Liver (tissue), 9 donors: ENCODE measurements around the gene HDLBP. TPM values are rescaled to one million over a fixed set of nuclear protein-coding genes. Genes with fewer than 3 reads are reported as not detected.

Experiments
- DNase-seq: peaks from one replicate; pipeline ENCODE4 v3.0.0-alpha.2; 2017; ENCODE audit warnings: low spot score
- H3K27ac ChIP-seq, 2 donors: one replicate each; pipeline ENCODE4 v1.7.0; 2013; ENCODE audit warnings: inconsistent platforms in 2 of 2, low read length in 2 of 2, control low read depth in 1 of 2, low read depth in 1 of 2, mild to moderate bottlenecking in 1 of 2
- H3K27me3 ChIP-seq, 4 donors: one replicate each; pipeline versions ENCODE4 v1.6.1 to v1.7.0; 2013; ENCODE audit warnings: low read length in 3 of 4, inconsistent platforms in 1 of 4, mild to moderate bottlenecking in 1 of 4, moderate library complexity in 1 of 4; ENCODE audit not compliant: control insufficient read depth in 4 of 4, insufficient read depth in 4 of 4
- H3K36me3 ChIP-seq, 4 donors: one replicate each; pipeline versions ENCODE4 v1.6.1 to v1.7.0; 2013; ENCODE audit warnings: low read length in 3 of 4, mild to moderate bottlenecking in 3 of 4, low read depth in 1 of 4, moderate library complexity in 1 of 4; ENCODE audit not compliant: control insufficient read depth in 4 of 4, insufficient read depth in 3 of 4
- H3K4me1 ChIP-seq, 4 donors: one replicate each; pipeline versions ENCODE4 v1.6.1 to v1.7.0; 2013; ENCODE audit warnings: low read length in 3 of 4, mild to moderate bottlenecking in 3 of 4, moderate library complexity in 1 of 4; ENCODE audit not compliant: control insufficient read depth in 4 of 4, insufficient read depth in 4 of 4
- H3K4me3 ChIP-seq, 3 donors: one replicate each; pipeline versions ENCODE4 v1.6.1 to v1.7.0; 2013; ENCODE audit warnings: low read length in 3 of 3, control low read depth in 1 of 3, low read depth in 1 of 3, mild to moderate bottlenecking in 1 of 3
- H3K9ac ChIP-seq, 2 donors: one replicate each; pipeline ENCODE4 v1.7.0; 2013; ENCODE audit warnings: low read length in 2 of 2, mild to moderate bottlenecking in 2 of 2, moderate library complexity in 2 of 2, control low read depth in 1 of 2, low read depth in 1 of 2
- H3K9me3 ChIP-seq, 4 donors: one replicate each; pipeline versions ENCODE4 v1.6.1 to v1.7.0; 2013; ENCODE audit warnings: low read length in 3 of 4; ENCODE audit not compliant: control insufficient read depth in 4 of 4
- CTCF ChIP-seq: fragments of 150-350 bp; IDR thresholded peaks from 2 replicates; pipeline ENCODE4 v1.5.1; 2017; ENCODE audit warnings: improper control_type of control experiment, low read depth, low read length; ENCODE audit not compliant: missing input control
- EGR1 ChIP-seq, 2 donors: IDR thresholded peaks; 2 replicates each; pipeline ENCODE4 v1.6.1; 2016 to 2018; ENCODE audit warnings: antibody characterized with exemption in 2 of 2, low read depth in 2 of 2
- FOXA1 ChIP-seq: IDR thresholded peaks from 2 replicates; pipeline ENCODE4 v1.6.1; 2016; ENCODE audit warnings: antibody characterized with exemption
- FOXA2 ChIP-seq: IDR thresholded peaks from 2 replicates; pipeline ENCODE4 v1.6.1; 2016; ENCODE audit warnings: antibody characterized with exemption
- GABPA ChIP-seq, 2 donors: IDR thresholded peaks in 1 of 2; conservative IDR thresholded peaks in 1 of 2; 2 replicates each; pipeline ENCODE4 v1.6.1; 2016; ENCODE audit warnings: antibody characterized with exemption in 2 of 2, mild to moderate bottlenecking in 1 of 2, moderate library complexity in 1 of 2
- HNF4A ChIP-seq, 2 donors: conservative IDR thresholded peaks; 2 replicates each; pipeline ENCODE4 v1.6.1; 2016; ENCODE audit warnings: antibody characterized with exemption in 2 of 2, mild to moderate bottlenecking in 2 of 2
- HNF4G ChIP-seq: IDR thresholded peaks from 2 replicates; pipeline ENCODE4 v1.6.1; 2016; ENCODE audit warnings: antibody characterized with exemption
- MAX ChIP-seq: IDR thresholded peaks from 2 replicates; pipeline ENCODE4 v1.6.1; 2016; ENCODE audit warnings: antibody characterized with exemption
- NR2F2 ChIP-seq: IDR thresholded peaks from 2 replicates; pipeline ENCODE4 v1.6.1; 2016; ENCODE audit warnings: antibody characterized with exemption
- RAD21 ChIP-seq, 2 donors: IDR thresholded peaks; 2 replicates each; pipeline ENCODE4 v1.6.1; 2016; ENCODE audit warnings: antibody characterized with exemption in 2 of 2, mild to moderate bottlenecking in 2 of 2
- RXRA ChIP-seq, 2 donors: IDR thresholded peaks; 2 replicates each; pipeline ENCODE4 v1.6.1; 2017 to 2018; ENCODE audit warnings: antibody characterized with exemption in 2 of 2, mild to moderate bottlenecking in 1 of 2
- SP1 ChIP-seq: IDR thresholded peaks from 2 replicates; pipeline ENCODE4 v1.6.1; 2018; ENCODE audit warnings: antibody characterized with exemption, mild to moderate bottlenecking
- TAF1 ChIP-seq: conservative IDR thresholded peaks from 2 replicates; pipeline ENCODE4 v1.6.1; 2016; ENCODE audit warnings: antibody characterized with exemption, mild to moderate bottlenecking
- YY1 ChIP-seq: IDR thresholded peaks from 2 replicates; pipeline ENCODE4 v1.6.1; 2016; ENCODE audit warnings: antibody characterized with exemption, mild to moderate bottlenecking
- WGBS: extraction: QIAGEN DNeasy Blood & Tissue Kit; methylation state at CpG from one replicate; pipeline ENCODE4 v1.1.7; 2013; 5-methylcytosine and 5-hydroxymethylcytosine counted together
- polyA plus RNA-seq, 2 donors: library from polyadenylated mRNA; stranded (reverse) in 1 of 2; unstranded in 1 of 2; fragments of 200-250 nt in 1 of 2; fragments of >200 nt in 1 of 2; fragmentation: Nextera tagmentation in 1 of 2; extraction: Ambion mirVana in 1 of 2; gene quantifications; one replicate each; pipeline versions ENCODE4 v1.2.1 to v1.2.3, GENCODE V29; 2013 to 2015
- total RNA-seq, 2 donors: library from RNA; depleted of rRNA; stranded (reverse); fragments of >200 nt; gene quantifications; one replicate each; pipeline ENCODE4 v1.2.3, GENCODE V29; 2014
- TF ChIP-seq, protein P1 (sequence below): IDR thresholded peaks from 2 replicates; pipeline ENCODE4 v1.6.1; 2016; ENCODE audit warnings: antibody characterized with exemption
- TF ChIP-seq, protein P2 (sequence below): IDR thresholded peaks from 2 replicates; pipeline ENCODE4 v1.6.1; 2016; ENCODE audit warnings: antibody characterized with exemption
- TF ChIP-seq, protein P3 (sequence below): IDR thresholded peaks from 2 replicates; pipeline ENCODE4 v1.6.1; 2016; ENCODE audit warnings: antibody characterized with exemption, mild to moderate bottlenecking
- donor health status: healthy.
- donor health status: healthy.
- donor health status: healthy.
- donor health status: healthy.
- donor health status: healthy.

HDLBP gene
- total and polyA plus RNA-seq, 4 donors = 219 to 580 (median 258) TPM

DNA sequence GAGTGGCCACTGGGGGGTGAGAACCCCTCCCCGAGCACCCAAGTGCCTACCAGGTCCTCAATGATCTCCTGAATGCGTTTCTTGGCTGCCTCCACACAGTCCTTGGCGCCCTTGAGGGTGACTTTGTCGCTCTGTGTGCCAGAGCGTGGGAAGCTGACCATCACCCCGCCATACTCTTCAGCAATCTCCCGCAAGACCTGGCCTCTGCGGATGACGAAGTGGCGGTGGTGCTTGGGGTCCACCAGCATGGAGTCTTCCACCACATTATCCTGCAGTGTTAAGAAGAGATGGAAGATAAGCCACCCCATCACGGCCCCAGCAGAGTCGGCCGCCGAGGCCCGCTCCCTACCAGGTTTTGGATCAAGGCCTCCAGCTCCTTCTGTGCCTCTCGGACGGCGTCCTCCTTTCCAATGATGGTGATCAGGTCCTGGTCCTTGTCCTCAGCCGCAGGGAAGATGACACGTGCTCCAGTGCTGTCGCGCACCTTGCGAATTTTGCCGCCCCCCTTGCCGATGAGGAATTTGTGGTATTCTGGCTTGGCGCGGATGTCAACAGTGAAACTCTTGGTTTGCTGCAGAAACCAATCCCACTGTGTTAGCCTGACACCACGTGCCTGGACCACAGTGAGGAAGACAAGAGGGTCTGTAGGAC is 75.8 kb downstream of the HDLBP start:
- Histone ChIP-seq H3K4me3 (no peak overlapping the region), H3K4me1 (no peaks in the 10 kb centered on the region), H3K36me3 (peaks cover 30 to 96% (median 91%) of the 10 kb centered on the region in 4 donors), H3K27ac (no peak overlapping the region), H3K9ac (no peak overlapping the region), H3K9me3 (no peaks in the 10 kb centered on the region), H3K27me3 (no peaks in the 10 kb centered on the region)
- TF ChIP-seq HNF4A (conservative IDR thresholded peaks at IDR 0.05) (no peak), FOXA2 (no peak), FOXA1 (no peak), RXRA (IDR thresholded peaks at IDR 0.05) (no peak), GABPA (IDR thresholded peaks at IDR 0.05 in 1 of 2, conservative IDR thresholded peaks at IDR 0.05 in 1 of 2) (no peak), MAX (no peak), YY1 (no peak), SP1 (no peak), TAF1 (no peak), NR2F2 (no peak), CTCF (no peak), HNF4G (no peak), RAD21 (IDR thresholded peaks at IDR 0.05) (no peak), EGR1 (IDR thresholded peaks at IDR 0.05; ENCODE audit: low read depth in 2 of 2) (no peak)
- TF ChIP-seq, protein P1, sequence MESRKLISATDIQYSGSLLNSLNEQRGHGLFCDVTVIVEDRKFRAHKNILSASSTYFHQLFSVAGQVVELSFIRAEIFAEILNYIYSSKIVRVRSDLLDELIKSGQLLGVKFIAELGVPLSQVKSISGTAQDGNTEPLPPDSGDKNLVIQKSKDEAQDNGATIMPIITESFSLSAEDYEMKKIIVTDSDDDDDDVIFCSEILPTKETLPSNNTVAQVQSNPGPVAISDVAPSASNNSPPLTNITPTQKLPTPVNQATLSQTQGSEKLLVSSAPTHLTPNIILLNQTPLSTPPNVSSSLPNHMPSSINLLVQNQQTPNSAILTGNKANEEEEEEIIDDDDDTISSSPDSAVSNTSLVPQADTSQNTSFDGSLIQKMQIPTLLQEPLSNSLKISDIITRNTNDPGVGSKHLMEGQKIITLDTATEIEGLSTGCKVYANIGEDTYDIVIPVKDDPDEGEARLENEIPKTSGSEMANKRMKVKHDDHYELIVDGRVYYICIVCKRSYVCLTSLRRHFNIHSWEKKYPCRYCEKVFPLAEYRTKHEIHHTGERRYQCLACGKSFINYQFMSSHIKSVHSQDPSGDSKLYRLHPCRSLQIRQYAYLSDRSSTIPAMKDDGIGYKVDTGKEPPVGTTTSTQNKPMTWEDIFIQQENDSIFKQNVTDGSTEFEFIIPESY = no peak
- TF ChIP-seq, protein P2, sequence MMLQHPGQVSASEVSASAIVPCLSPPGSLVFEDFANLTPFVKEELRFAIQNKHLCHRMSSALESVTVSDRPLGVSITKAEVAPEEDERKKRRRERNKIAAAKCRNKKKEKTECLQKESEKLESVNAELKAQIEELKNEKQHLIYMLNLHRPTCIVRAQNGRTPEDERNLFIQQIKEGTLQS = no peak
- TF ChIP-seq, protein P3, sequence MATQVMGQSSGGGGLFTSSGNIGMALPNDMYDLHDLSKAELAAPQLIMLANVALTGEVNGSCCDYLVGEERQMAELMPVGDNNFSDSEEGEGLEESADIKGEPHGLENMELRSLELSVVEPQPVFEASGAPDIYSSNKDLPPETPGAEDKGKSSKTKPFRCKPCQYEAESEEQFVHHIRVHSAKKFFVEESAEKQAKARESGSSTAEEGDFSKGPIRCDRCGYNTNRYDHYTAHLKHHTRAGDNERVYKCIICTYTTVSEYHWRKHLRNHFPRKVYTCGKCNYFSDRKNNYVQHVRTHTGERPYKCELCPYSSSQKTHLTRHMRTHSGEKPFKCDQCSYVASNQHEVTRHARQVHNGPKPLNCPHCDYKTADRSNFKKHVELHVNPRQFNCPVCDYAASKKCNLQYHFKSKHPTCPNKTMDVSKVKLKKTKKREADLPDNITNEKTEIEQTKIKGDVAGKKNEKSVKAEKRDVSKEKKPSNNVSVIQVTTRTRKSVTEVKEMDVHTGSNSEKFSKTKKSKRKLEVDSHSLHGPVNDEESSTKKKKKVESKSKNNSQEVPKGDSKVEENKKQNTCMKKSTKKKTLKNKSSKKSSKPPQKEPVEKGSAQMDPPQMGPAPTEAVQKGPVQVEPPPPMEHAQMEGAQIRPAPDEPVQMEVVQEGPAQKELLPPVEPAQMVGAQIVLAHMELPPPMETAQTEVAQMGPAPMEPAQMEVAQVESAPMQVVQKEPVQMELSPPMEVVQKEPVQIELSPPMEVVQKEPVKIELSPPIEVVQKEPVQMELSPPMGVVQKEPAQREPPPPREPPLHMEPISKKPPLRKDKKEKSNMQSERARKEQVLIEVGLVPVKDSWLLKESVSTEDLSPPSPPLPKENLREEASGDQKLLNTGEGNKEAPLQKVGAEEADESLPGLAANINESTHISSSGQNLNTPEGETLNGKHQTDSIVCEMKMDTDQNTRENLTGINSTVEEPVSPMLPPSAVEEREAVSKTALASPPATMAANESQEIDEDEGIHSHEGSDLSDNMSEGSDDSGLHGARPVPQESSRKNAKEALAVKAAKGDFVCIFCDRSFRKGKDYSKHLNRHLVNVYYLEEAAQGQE = no peak
- DNase-seq = no peak
- WGBS = 97% methylated on average over 28 of the region's 28 CpGs
